WI38 (cell line): Measurements from ENCODE around the gene BBX.

Source experiments
- H3K4me3 ChIP-seq: 2 replicates; pipeline ENCODE4 v1.5.1; 2011; ENCODE audit warnings: low read depth, mild to moderate bottlenecking, control low read depth, low read length
- TF ChIP-seq, protein P1 (sequence below): IDR thresholded peaks from 2 replicates; pipeline ENCODE4 v1.5.1; 2012; ENCODE audit warnings: low read depth, mild to moderate bottlenecking, control low read depth, low read length

BBX gene

DNA sequence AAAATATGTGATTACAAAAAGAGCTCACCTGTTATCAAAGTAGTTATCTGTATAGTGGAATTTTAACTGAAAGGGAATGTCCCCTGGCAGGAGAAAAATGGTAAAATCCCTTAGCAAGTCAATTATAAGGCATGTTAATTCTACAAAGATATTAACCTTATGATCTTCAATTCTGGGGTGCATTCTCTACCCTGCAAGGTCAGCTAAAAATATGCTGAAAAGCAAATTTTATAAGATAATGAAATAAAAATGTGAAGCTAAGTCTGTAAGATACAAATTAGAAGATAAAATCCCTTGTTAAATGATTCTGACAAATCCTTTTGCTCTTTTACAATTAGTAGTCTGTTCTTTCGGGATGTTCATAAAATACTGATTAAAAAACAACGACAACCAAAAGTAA is 109.8 kb downstream of the BBX start:
- H3K4me3 ChIP-seq, result no peak overlapping the region
- TF ChIP-seq, protein P1, sequence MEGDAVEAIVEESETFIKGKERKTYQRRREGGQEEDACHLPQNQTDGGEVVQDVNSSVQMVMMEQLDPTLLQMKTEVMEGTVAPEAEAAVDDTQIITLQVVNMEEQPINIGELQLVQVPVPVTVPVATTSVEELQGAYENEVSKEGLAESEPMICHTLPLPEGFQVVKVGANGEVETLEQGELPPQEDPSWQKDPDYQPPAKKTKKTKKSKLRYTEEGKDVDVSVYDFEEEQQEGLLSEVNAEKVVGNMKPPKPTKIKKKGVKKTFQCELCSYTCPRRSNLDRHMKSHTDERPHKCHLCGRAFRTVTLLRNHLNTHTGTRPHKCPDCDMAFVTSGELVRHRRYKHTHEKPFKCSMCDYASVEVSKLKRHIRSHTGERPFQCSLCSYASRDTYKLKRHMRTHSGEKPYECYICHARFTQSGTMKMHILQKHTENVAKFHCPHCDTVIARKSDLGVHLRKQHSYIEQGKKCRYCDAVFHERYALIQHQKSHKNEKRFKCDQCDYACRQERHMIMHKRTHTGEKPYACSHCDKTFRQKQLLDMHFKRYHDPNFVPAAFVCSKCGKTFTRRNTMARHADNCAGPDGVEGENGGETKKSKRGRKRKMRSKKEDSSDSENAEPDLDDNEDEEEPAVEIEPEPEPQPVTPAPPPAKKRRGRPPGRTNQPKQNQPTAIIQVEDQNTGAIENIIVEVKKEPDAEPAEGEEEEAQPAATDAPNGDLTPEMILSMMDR, result no peak

GRCh38 chr3:107633327-107634098 is 110.8 kb downstream of the BBX start:
- H3K4me3 ChIP-seq, result no peak overlapping the region
- TF ChIP-seq, protein P1, result no peak

- no peak overlapping the region for H3K4me3 ChIP-seq
- TF ChIP-seq, protein P1, result no peak
Measured at GRCh38 chr3:107634099-107634489, 111.3 kb downstream of the BBX start.

GRCh38 chr3:107637416-107638183 is 114.8 kb downstream of the BBX start:
- TF ChIP-seq, protein P1, result no peak
- no peak overlapping the region for H3K4me3 ChIP-seq

DNA sequence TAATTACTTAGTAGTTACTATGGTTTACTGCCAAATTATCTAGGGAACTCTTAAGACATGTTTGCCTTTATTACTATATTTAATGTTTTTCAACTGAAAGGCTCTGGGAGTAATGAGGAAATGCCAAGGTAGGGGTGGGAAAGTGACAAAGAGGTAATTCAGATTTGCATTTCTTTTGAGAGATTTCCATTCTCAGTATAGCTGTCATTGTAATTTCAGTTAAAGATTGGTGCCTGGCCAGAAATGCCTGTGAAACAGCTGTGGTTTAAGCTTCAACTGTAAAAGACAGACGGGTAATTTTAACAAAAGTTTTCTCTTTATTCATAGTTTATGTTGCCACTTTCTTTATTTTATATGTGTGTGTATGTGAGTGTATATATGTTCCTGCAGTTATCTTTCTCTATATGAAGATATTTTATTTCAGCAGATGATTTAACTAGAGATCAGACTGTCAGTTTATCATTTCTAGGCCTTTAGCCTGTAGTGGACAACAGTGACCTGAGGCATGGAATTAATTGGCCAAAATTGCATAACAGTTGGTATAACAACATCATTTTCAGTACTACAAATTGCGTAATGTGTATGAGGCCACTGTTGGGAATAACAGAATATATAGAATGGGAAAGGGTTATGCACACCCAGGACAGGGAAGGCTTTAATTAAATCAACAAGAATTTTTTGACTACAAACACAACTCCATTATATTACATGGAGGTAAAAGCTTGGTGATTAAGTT is 119.0 kb downstream of the BBX start:
- TF ChIP-seq, protein P1, result no peak
- H3K4me3 ChIP-seq, result no peak overlapping the region

DNA sequence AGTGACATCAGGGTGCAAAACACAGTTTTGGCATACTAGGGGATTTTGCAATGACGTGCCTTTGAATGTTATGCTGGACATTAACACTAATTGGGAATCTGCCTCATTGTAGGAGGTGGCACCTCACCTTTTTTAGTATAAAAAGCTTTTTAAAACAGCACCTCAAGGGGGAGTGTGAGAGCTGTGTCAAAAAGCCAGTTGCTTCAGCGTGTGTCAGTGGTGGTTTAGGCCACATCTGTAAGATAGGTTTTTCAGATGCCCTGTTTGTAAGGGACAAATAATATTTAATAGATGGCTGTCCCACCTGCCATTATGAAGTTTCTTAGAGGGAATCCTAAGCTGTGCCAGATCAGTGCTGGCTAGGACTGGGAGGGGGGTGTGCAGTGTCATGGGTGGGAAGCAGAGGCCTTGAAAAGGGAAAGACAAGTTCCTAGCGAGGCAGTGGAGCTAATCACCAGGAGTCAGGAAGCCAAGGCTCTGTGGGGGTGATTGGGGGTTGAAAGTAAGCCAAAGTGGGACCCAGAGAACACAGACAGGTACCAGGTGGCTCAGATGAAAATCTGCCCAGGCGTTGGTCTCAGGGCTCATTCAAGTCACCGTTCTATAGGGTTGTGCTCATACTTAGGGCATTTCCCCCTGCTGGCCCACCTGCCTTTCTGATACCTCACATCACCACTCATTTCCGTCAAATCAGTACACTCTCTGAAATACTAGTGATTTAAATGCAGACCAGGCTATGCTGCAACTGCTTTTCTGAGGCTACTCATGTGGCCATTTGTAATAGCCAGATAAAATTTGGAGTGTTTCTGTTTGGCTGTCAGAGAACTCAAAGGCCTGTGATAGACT is 120.5 kb downstream of the BBX start:
- TF ChIP-seq, protein P1, result no peak
- H3K4me3 ChIP-seq, result no peak overlapping the region
